Loucy (cell line): ENCODE data around the gene HSF5.

Experiments
- EZH2phosphoT487 ChIP-seq: fragments of 200-600 bp; IDR thresholded peaks from 2 replicates; pipeline ENCODE4 v1.6.1; 2018; ENCODE audit warnings: antibody characterized with exemption, mild to moderate bottlenecking, moderate library complexity, borderline replicate concordance
- TF ChIP-seq, protein P1 (sequence below): fragments of 200-600 bp; sonication (generic); conservative IDR thresholded peaks from 2 replicates; pipeline ENCODE4 v1.5.1; 2014; ENCODE audit warnings: mild to moderate bottlenecking, antibody characterized with exemption, low read length

DNA sequence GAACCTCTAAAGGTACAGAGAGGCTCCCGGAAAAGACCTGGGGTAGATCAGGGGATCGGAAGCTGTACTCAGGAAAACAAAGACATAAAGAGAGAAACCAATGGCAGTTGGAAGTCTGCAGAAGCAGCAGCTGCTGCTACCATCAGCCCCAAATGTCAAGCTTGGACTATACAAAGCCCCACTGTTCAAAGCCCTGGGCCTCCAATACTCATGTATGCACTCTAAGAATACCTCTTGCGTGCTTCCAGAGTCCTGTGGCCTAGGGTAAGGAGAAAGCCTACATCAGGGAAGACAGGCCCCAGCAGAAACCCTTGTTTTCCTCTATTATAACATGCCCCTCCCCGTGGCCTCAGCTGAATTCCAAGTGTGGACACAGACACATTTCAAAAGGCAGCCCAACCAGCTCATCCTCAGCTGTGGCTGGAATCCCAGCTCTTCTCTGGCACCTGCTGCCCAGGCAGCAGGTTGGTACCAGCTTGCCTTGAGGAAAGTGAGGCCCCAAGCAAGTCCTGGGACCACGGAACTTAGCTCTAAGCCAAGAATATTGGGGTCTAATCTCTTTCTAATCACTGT lies 45.5 kb upstream of the HSF5 start:
- TF ChIP-seq, protein P1, sequence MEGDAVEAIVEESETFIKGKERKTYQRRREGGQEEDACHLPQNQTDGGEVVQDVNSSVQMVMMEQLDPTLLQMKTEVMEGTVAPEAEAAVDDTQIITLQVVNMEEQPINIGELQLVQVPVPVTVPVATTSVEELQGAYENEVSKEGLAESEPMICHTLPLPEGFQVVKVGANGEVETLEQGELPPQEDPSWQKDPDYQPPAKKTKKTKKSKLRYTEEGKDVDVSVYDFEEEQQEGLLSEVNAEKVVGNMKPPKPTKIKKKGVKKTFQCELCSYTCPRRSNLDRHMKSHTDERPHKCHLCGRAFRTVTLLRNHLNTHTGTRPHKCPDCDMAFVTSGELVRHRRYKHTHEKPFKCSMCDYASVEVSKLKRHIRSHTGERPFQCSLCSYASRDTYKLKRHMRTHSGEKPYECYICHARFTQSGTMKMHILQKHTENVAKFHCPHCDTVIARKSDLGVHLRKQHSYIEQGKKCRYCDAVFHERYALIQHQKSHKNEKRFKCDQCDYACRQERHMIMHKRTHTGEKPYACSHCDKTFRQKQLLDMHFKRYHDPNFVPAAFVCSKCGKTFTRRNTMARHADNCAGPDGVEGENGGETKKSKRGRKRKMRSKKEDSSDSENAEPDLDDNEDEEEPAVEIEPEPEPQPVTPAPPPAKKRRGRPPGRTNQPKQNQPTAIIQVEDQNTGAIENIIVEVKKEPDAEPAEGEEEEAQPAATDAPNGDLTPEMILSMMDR: no peak
- no peak for TF ChIP-seq EZH2phosphoT487
